ENCODE results near the gene FGFR2. TPM values are rescaled to one million over a fixed set of nuclear protein-coding genes. Genes with fewer than 3 reads are reported as not detected.

FGFR2 gene
- total RNA-seq, 1 experiment from 2014 or later: 286 TPM

GRCh38 chr10:121468726-121469125, 129.5 kb downstream of the FGFR2 start:
- H3K4me3 Mint-ChIP-seq (ENCODE audit: unreplicated experiment): no peak overlapping the region
- POLR2A ChIA-PET: no interaction called here
- no peaks in the 10 kb centered on the region for H3K27me3 ChIP-seq (replicated peaks; ENCODE audit: control insufficient read depth, insufficient read depth, low read length)
- BruUV-seq (replicated peaks): no TSS peak
- no peaks in the 10 kb centered on the region for H3K9me3 Mint-ChIP-seq (ENCODE audit: unreplicated experiment)
- no peak overlapping the region for H3K27ac Mint-ChIP-seq (ENCODE audit: unreplicated experiment)
- CTCF ChIA-PET: no interaction called here
- TF ChIP-seq, protein P1, sequence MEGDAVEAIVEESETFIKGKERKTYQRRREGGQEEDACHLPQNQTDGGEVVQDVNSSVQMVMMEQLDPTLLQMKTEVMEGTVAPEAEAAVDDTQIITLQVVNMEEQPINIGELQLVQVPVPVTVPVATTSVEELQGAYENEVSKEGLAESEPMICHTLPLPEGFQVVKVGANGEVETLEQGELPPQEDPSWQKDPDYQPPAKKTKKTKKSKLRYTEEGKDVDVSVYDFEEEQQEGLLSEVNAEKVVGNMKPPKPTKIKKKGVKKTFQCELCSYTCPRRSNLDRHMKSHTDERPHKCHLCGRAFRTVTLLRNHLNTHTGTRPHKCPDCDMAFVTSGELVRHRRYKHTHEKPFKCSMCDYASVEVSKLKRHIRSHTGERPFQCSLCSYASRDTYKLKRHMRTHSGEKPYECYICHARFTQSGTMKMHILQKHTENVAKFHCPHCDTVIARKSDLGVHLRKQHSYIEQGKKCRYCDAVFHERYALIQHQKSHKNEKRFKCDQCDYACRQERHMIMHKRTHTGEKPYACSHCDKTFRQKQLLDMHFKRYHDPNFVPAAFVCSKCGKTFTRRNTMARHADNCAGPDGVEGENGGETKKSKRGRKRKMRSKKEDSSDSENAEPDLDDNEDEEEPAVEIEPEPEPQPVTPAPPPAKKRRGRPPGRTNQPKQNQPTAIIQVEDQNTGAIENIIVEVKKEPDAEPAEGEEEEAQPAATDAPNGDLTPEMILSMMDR (IDR thresholded peaks at IDR 0.05; ENCODE audit: insufficient read depth in 1 of 2, low read depth in 1 of 2, low read length in 1 of 2, severe bottlenecking in 1 of 2, unreplicated experiment in 1 of 2): no peak
- H3K4me1 Mint-ChIP-seq (ENCODE audit: low read depth, unreplicated experiment): peaks cover 27% of the 10 kb centered on the region
- H3K27me3 Mint-ChIP-seq (ENCODE audit: insufficient read depth, unreplicated experiment): no peaks in the 10 kb centered on the region
- H3K9me3 ChIP-seq: no peaks in the 10 kb centered on the region
- intact Hi-C loops (cut with micrococcal nuclease; ENCODE audit: unreplicated experiment): no loop called here
- peaks cover 20% of the 10 kb centered on the region for H3K36me3 Mint-ChIP-seq (ENCODE audit: insufficient read depth, unreplicated experiment)
- H3K4me3 ChIP-seq (ENCODE audit: low read depth, low read length): no peak overlapping the region
- H3K36me3 ChIP-seq (ENCODE audit: control insufficient read depth, insufficient read depth, low read length): no peaks in the 10 kb centered on the region; the same call in 1 of the 2 replicates
- no peak for DNase-seq
- peaks cover 18% of the 10 kb centered on the region for H3K4me1 ChIP-seq

DNA sequence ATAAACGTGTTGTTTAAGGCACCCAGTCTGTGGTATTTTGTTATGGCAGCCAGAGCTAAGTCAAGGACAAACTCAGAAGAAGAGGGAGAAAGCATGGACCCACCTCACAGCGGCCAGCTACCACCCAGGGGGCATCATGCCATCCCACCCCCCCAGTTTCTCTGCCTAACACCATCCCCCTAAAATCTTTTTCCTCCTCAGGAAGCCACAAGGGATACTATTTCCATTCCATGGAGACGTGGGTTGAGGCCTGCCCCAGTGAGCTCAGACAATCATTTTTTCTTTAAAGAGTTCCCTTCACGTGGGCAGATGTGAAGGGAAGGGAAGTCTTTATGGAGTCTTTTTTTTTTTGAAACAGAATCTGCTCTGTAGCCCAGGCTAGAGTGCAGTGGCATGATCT, 131.8 kb downstream of the FGFR2 start:
- no peak for DNase-seq
- Mint-ChIP-seq H3K27me3 (ENCODE audit: insufficient read depth, unreplicated experiment) (no peaks in the 10 kb centered on the region), H3K27ac (ENCODE audit: unreplicated experiment) (no peak overlapping the region), H3K4me3 (ENCODE audit: unreplicated experiment) (no peak overlapping the region), H3K4me1 (ENCODE audit: low read depth, unreplicated experiment) (peaks cover 27% of the 10 kb centered on the region), H3K36me3 (ENCODE audit: insufficient read depth, unreplicated experiment) (peaks cover 10% of the 10 kb centered on the region), H3K9me3 (ENCODE audit: unreplicated experiment) (no peaks in the 10 kb centered on the region)
- H3K27me3 ChIP-seq (replicated peaks; ENCODE audit: control insufficient read depth, insufficient read depth, low read length): no peaks in the 10 kb centered on the region
- intact Hi-C loops (cut with micrococcal nuclease; ENCODE audit: unreplicated experiment): no loop called here
- TF ChIP-seq, protein P1 (IDR thresholded peaks at IDR 0.05; ENCODE audit: insufficient read depth in 1 of 2, low read depth in 1 of 2, low read length in 1 of 2, severe bottlenecking in 1 of 2, unreplicated experiment in 1 of 2): no peak
- no peaks in the 10 kb centered on the region; the same call in 1 of the 2 replicates for H3K36me3 ChIP-seq (ENCODE audit: control insufficient read depth, insufficient read depth, low read length)
- H3K9me3 ChIP-seq: no peaks in the 10 kb centered on the region
- no TSS peak for BruUV-seq (replicated peaks)
- ChIA-PET POLR2A (no interaction called here), CTCF (no interaction called here)
- peaks cover 9% of the 10 kb centered on the region for H3K4me1 ChIP-seq
- H3K4me3 ChIP-seq (ENCODE audit: low read depth, low read length): no peak overlapping the region

GRCh38 chr10:121465215-121465614, 133.0 kb downstream of the FGFR2 start:
- Mint-ChIP-seq H3K27me3 (ENCODE audit: insufficient read depth, unreplicated experiment) (no peaks in the 10 kb centered on the region), H3K36me3 (ENCODE audit: insufficient read depth, unreplicated experiment) (peaks cover under 1% of the 10 kb centered on the region)
- intact Hi-C loops (cut with micrococcal nuclease; ENCODE audit: unreplicated experiment): no loop called here

More at GRCh38 chr10:121465215-121465614, 133.0 kb downstream of the FGFR2 start:
- peaks cover 6% of the 10 kb centered on the region for H3K4me1 ChIP-seq
- POLR2A ChIA-PET: interaction anchor here (0.7 kb wide), 1 partner anchor 318 kb away, joined by 3 read pairs; no protein-coding TSS in a partner anchor
- Mint-ChIP-seq H3K4me3 (ENCODE audit: unreplicated experiment) (no peak overlapping the region), H3K27ac (ENCODE audit: unreplicated experiment) (no peak overlapping the region), H3K9me3 (ENCODE audit: unreplicated experiment) (no peaks in the 10 kb centered on the region), H3K4me1 (ENCODE audit: low read depth, unreplicated experiment) (peaks cover 24% of the 10 kb centered on the region)
- CTCF ChIA-PET: no interaction called here
- H3K36me3 ChIP-seq (ENCODE audit: control insufficient read depth, insufficient read depth, low read length): no peaks in the 10 kb centered on the region; the same call in 1 of the 2 replicates
- DNase-seq: no peak
- H3K4me3 ChIP-seq (ENCODE audit: low read depth, low read length): no peak overlapping the region
- TF ChIP-seq, protein P1 (IDR thresholded peaks at IDR 0.05; ENCODE audit: insufficient read depth in 1 of 2, low read depth in 1 of 2, low read length in 1 of 2, severe bottlenecking in 1 of 2, unreplicated experiment in 1 of 2): no peak
- no TSS peak for BruUV-seq (replicated peaks)
- H3K27me3 ChIP-seq (replicated peaks; ENCODE audit: control insufficient read depth, insufficient read depth, low read length): no peaks in the 10 kb centered on the region
- H3K9me3 ChIP-seq: no peaks in the 10 kb centered on the region
